ENCODE results near the gene TRPM1. TPM values are rescaled to one million over a fixed set of nuclear protein-coding genes. Genes with fewer than 3 reads are reported as not detected.

Gene TRPM1
- total RNA-seq, 2 donors from 2014 or later, result not detected

- H3K4me1 ChIP-seq, result peaks cover 8% of the 10 kb centered on the region
- H3K27ac ChIP-seq, result peak overlapping the region in 2 of 4 donors; percentile 52 to 72
- H3K27me3 ChIP-seq, result no peaks in the 10 kb centered on the region
- ATAC-seq (no peak), DNase-seq (no peak)
- intact Hi-C loops (cut with DNase I), result no loop called here
- WGBS, 2 donors, result 32 to 36% methylated on average over 3 of the region's 3 CpGs
- TF ChIP-seq CTCF (IDR thresholded peaks at IDR 0.05), result no peak
- no peak for TF ChIP-seq POLR2A (IDR thresholded peaks at IDR 0.05)
- no peak overlapping the region for H3K4me3 ChIP-seq
- no peaks in the 10 kb centered on the region for H3K36me3 ChIP-seq (replicated peaks in 1 of 2; ENCODE audit: insufficient read depth in 1 of 2, low read depth in 2 of 2)
- no peaks in the 10 kb centered on the region for H3K9me3 ChIP-seq
These were observed 76.5 kb downstream of the TRPM1 start for GRCh38 chr15:31024979-31025378.

- no peaks in the 10 kb centered on the region for H3K27me3 ChIP-seq
- no peaks in the 10 kb centered on the region for H3K9me3 ChIP-seq
- peaks cover 8% of the 10 kb centered on the region for H3K4me1 ChIP-seq
- TF ChIP-seq CTCF (IDR thresholded peaks at IDR 0.05) (no peak), POLR2A (IDR thresholded peaks at IDR 0.05) (no peak)
- DNase-seq (peak in 2 of 4 donors; percentile 21 to 38), ATAC-seq (peak; percentile 79)
- intact Hi-C loops (cut with DNase I), result no loop called here
- 35 to 36% methylated on average over 5 of the region's 5 CpGs for WGBS, 2 donors
- H3K36me3 ChIP-seq (replicated peaks in 1 of 2; ENCODE audit: insufficient read depth in 1 of 2, low read depth in 2 of 2), result no peaks in the 10 kb centered on the region
- no peak overlapping the region for H3K4me3 ChIP-seq
- peak overlapping the region in 3 of 4 donors; percentile 2 to 72 (median 52) for H3K27ac ChIP-seq
These were observed 77.2 kb downstream of the TRPM1 start for GRCh38 chr15:31024330-31024729.

GRCh38 chr15:31023841-31024240 is 77.7 kb downstream of the TRPM1 start:
- H3K27me3 ChIP-seq, result no peaks in the 10 kb centered on the region
- WGBS, 2 donors, result 79 to 86% methylated on average over 5 of the region's 5 CpGs
- TF ChIP-seq CTCF (IDR thresholded peaks at IDR 0.05) (no peak), POLR2A (IDR thresholded peaks at IDR 0.05) (no peak)
- ATAC-seq, result no peak
- peaks cover 8% of the 10 kb centered on the region for H3K4me1 ChIP-seq
- H3K9me3 ChIP-seq, result no peaks in the 10 kb centered on the region
- no peaks in the 10 kb centered on the region for H3K36me3 ChIP-seq (replicated peaks in 1 of 2; ENCODE audit: insufficient read depth in 1 of 2, low read depth in 2 of 2)
- peak overlapping the region in 3 of 4 donors; percentile 2 to 72 (median 52) for H3K27ac ChIP-seq
- H3K4me3 ChIP-seq, result no peak overlapping the region
- DNase-seq, result no peak
- intact Hi-C loops (cut with DNase I), result no loop called here

- 95% methylated on average over 5 of the region's 5 CpGs for WGBS, 2 donors
- TF ChIP-seq POLR2A (IDR thresholded peaks at IDR 0.05), result no peak
- H3K4me1 ChIP-seq, result peaks cover 8% of the 10 kb centered on the region
- DNase-seq, result no peak
- H3K27ac ChIP-seq, result no peak overlapping the region
- intact Hi-C loops (cut with DNase I), result no loop called here
- H3K27me3 ChIP-seq, result no peaks in the 10 kb centered on the region
- H3K4me3 ChIP-seq, result no peak overlapping the region
- no peaks in the 10 kb centered on the region for H3K9me3 ChIP-seq
- no peaks in the 10 kb centered on the region for H3K36me3 ChIP-seq (replicated peaks in 1 of 2; ENCODE audit: insufficient read depth in 1 of 2, low read depth in 2 of 2)
- ATAC-seq, result no peak
These were observed 80.4 kb downstream of the TRPM1 start for GRCh38 chr15:31021067-31021665.

- TF ChIP-seq POLR2A (IDR thresholded peaks at IDR 0.05) (no peak), CTCF (IDR thresholded peaks at IDR 0.05) (no peak)
- no peak for ATAC-seq
- intact Hi-C loops (cut with DNase I), result no loop called here
- no peak overlapping the region for H3K27ac ChIP-seq
- H3K36me3 ChIP-seq (replicated peaks in 1 of 2; ENCODE audit: insufficient read depth in 1 of 2, low read depth in 2 of 2), result no peaks in the 10 kb centered on the region
- no peak for DNase-seq
- H3K9me3 ChIP-seq, result no peaks in the 10 kb centered on the region
- peaks cover 8% of the 10 kb centered on the region for H3K4me1 ChIP-seq
- H3K4me3 ChIP-seq, result no peak overlapping the region
- no peaks in the 10 kb centered on the region for H3K27me3 ChIP-seq
- 75 to 79% methylated on average over 5 of the region's 5 CpGs for WGBS, 2 donors
These were observed 81.0 kb downstream of the TRPM1 start for GRCh38 chr15:31020542-31020941.

Data from body of pancreas (tissue), 4 donors.